K562 (cell line): ENCODE measurements around the gene MYO3B. TPM values are rescaled to one million over a fixed set of nuclear protein-coding genes. Genes with fewer than 3 reads are reported as not detected.
"Not testable (repeated sequence)": the region's sequence is repeated elsewhere in the genome, so short reads cannot be mapped to it uniquely, and the experiment has no call there.

Experiments used
- CBFA2T2 ChIP-seq: fragments of 450-650 bp; conservative IDR thresholded peaks from 2 replicates; pipeline ENCODE4 v1.6.1; 2017; ENCODE audit warnings: mild to moderate bottlenecking
- CREB1 ChIP-seq, 2 experiments: sonication (generic) in 1 of 2; formaldehyde crosslinking in 1 of 2; IDR thresholded peaks; 2 replicates each; pipeline versions ENCODE4 v1.6.1 to v1.8.0; 2012 to 2022; ENCODE audit warnings: inconsistent platforms in 1 of 2, mild to moderate bottlenecking in 1 of 2, missing genetic modification reagents in 1 of 2, moderate library complexity in 1 of 2
- DIDO1 ChIP-seq: fragments of 450-650 bp; IDR thresholded peaks from 2 replicates; pipeline ENCODE4 v1.6.1; 2016; ENCODE audit warnings: low read depth, missing biosample characterization, missing genetic modification characterization
- FOXK2 ChIP-seq, 2 experiments: fragments of 450-650 bp; IDR thresholded peaks in 1 of 2; conservative IDR thresholded peaks in 1 of 2; 2 replicates each; pipeline ENCODE4 v1.6.1; 2016; ENCODE audit warnings: low read depth in 2 of 2, mild to moderate bottlenecking in 1 of 2
- GATAD2A ChIP-seq: fragments of 450-650 bp; IDR thresholded peaks from 2 replicates; pipeline ENCODE4 v1.6.1; 2017
- NFE2L1 ChIP-seq: fragments of 450-650 bp; IDR thresholded peaks from 2 replicates; pipeline ENCODE4 v1.6.1; 2016; ENCODE audit warnings: missing genetic modification characterization, low read depth, mild to moderate bottlenecking, missing compliant biosample characterization, moderate library complexity, borderline replicate concordance
- NFRKB ChIP-seq: fragments of 450-650 bp; IDR thresholded peaks from 2 replicates; pipeline ENCODE4 v1.6.1; 2016; ENCODE audit warnings: low read depth
- RUNX1 ChIP-seq: sonication (generic); IDR thresholded peaks from 2 replicates; pipeline ENCODE4 v1.6.1; 2016; ENCODE audit warnings: antibody characterized with exemption, low read depth
- SMARCE1 ChIP-seq: fragments of 450-650 bp; IDR thresholded peaks from 2 replicates; pipeline ENCODE4 v1.7.1; 2016; ENCODE audit warnings: mild to moderate bottlenecking
- STAT5A ChIP-seq: IDR thresholded peaks from 2 replicates; pipeline ENCODE4 v1.6.1; 2012; ENCODE audit warnings: low read length, inconsistent platforms, borderline replicate concordance
- YY1 ChIP-seq, 3 experiments: IDR thresholded peaks; 2 replicates each; pipeline ENCODE4 v1.6.1; 2011; ENCODE audit warnings: low read length in 2 of 3, mild to moderate bottlenecking in 2 of 3, moderate library complexity in 2 of 3, borderline replicate concordance in 1 of 3, control low read depth in 1 of 3, low read depth in 1 of 3; ENCODE audit not compliant: insufficient read depth in 3 of 3, insufficient replicate concordance in 2 of 3, control insufficient read depth in 1 of 3, insufficient read length in 1 of 3; ENCODE audit errors: extremely low read depth in 1 of 3
- ZFX ChIP-seq: sonication (generic); formaldehyde crosslinking; IDR thresholded peaks from 2 replicates; pipeline ENCODE4 v1.8.0; 2022; ENCODE audit warnings: mild to moderate bottlenecking, missing genetic modification reagents, moderate library complexity
- ZNF41 ChIP-seq: fragments of 250-450 bp; sonication (Bioruptor Pico); conservative IDR thresholded peaks from 2 replicates; pipeline ENCODE4 v1.4.0; 2020; ENCODE audit warnings: mild to moderate bottlenecking
- ZNF766 ChIP-seq: fragments of 200-800 bp; sonication (Bioruptor generic); conservative IDR thresholded peaks from 2 replicates; pipeline ENCODE4 v1.6.1; 2016; ENCODE audit warnings: missing genetic modification characterization, missing compliant biosample characterization
- polyA plus RNA-seq, 8 experiments: library from polyadenylated mRNA; depleted of rRNA in 4 of 8; stranded (reverse) in 5 of 8; unstranded in 3 of 8; fragments of >200 nt; fragmentation: Nextera tagmentation in 2 of 8; fragmentation: Illumina TruSeq in 1 of 8; extraction: Ambion mirVana in 2 of 8; extraction: Trizol in 1 of 8; gene quantifications; 2 replicates each; pipeline versions ENCODE4 v1.2.1 to v1.2.3, GENCODE V29; 2011 to 2014; ENCODE audit warnings: inconsistent platforms in 1 of 8, missing spikeins in 1 of 8
- total RNA-seq, 7 experiments: library from RNA; depleted of rRNA in 6 of 7; stranded (reverse); fragments of >200 nt in 6 of 7; fragmentation: Illumina TruSeq in 2 of 7; extraction: Trizol in 2 of 7; gene quantifications; 2 replicates each; pipeline versions ENCODE4 v1.2.1 to v1.2.3, GENCODE V29; 2011 to 2021; ENCODE audit warnings: low replicate concordance in 1 of 7
- TF ChIP-seq, protein P1 (sequence below), 2 experiments: fragments of 450-650 bp in 1 of 2; sonication (generic) in 1 of 2; formaldehyde crosslinking; conservative IDR thresholded peaks; 2 replicates each; pipeline versions ENCODE4 v1.4.0 to v1.8.1; 2020 to 2022; ENCODE audit warnings: mild to moderate bottlenecking in 1 of 2, missing genetic modification reagents in 1 of 2
- TF ChIP-seq, protein P2 (sequence below): fragments of 200-800 bp; sonication (Bioruptor generic); IDR thresholded peaks from 2 replicates; pipeline ENCODE4 v1.6.1; 2017; ENCODE audit warnings: missing genetic modification characterization, missing compliant biosample characterization
- TF ChIP-seq, protein P3 (sequence below), 2 experiments: IDR thresholded peaks in 1 of 2; conservative IDR thresholded peaks in 1 of 2; 2 replicates each; pipeline ENCODE4 v1.6.1; 2016; ENCODE audit warnings: low read depth in 2 of 2, mild to moderate bottlenecking in 1 of 2, missing compliant biosample characterization in 1 of 2, missing genetic modification characterization in 1 of 2, moderate library complexity in 1 of 2
- TF ChIP-seq, protein P4 (sequence below): fragments of 450-650 bp; formaldehyde crosslinking; IDR thresholded peaks from 2 replicates; pipeline ENCODE4 v1.4.0; 2022; ENCODE audit warnings: missing genetic modification characterization

MYO3B gene
- total and polyA plus RNA-seq, 9 of the 15 experiments (the other 6 are each of a cell fraction or from before 2014, with no cell fraction given), result 2.7 to 6.5 (median 3.6) TPM

DNA sequence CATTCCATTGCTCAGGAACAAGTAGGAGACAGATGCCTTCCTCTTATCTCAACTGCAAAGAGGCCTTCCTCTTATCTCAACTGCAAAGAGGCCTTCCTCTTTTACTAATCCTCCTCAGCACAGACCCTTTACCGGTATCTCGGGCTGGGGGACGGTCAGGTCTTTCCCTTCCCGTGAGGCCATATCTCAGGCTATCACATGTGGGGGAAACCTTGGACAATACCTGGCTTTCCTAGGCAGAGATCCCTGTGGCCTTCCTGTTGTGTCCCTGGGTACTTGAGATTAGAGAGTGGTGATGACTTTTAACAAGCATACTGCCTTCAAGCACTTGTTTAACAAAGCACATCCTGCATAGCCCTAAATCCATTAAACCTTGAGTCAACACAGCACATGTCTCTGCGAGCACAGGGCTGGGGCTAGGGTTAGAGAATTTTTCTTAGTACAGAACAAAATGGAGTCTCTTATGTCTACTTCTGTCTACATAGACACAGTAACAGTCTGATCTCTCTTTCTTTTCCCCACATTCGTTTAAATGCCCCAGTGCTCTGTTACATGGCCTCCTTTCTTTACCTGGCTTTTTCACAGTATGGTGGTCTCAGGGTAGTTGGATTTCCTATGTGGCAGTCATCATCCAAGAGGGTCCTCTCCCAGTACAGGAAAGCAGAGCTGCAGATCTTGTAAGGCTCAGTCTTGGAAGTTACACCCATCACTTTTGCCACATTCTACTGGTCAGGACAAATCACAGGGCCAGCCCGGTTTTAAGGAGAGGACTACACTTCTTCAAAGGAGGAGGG is 86.0 kb downstream of the MYO3B start (continued):
- TF ChIP-seq, protein P1, sequence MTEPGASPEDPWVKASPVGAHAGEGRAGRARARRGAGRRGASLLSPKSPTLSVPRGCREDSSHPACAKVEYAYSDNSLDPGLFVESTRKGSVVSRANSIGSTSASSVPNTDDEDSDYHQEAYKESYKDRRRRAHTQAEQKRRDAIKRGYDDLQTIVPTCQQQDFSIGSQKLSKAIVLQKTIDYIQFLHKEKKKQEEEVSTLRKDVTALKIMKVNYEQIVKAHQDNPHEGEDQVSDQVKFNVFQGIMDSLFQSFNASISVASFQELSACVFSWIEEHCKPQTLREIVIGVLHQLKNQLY (CRISPR knock-in tag; conservative IDR thresholded peaks at IDR 0.05), result peak in 1 of 2 experiments; percentile 81; a peak in 1 of 4 replicates
- peak; percentile 88 for TF ChIP-seq GATAD2A
- peak; percentile 87 for TF ChIP-seq CREB1 (IDR thresholded peaks at IDR 0.05)
- peak; percentile 54; the same call in 1 of the 2 replicates for TF ChIP-seq CREB1 (CRISPR knock-in tag; IDR thresholded peaks at IDR 0.05)
- peak; percentile 94 for TF ChIP-seq DIDO1 (tag)
- TF ChIP-seq ZNF41 (CRISPR knock-in tag), result peak; percentile 98
- peak; percentile 87 for TF ChIP-seq NFE2L1 (tag)
- TF ChIP-seq ZFX, result peak; percentile 48; the same call in 1 of the 2 replicates
- TF ChIP-seq SMARCE1, result peak; percentile 100
- TF ChIP-seq, protein P2, sequence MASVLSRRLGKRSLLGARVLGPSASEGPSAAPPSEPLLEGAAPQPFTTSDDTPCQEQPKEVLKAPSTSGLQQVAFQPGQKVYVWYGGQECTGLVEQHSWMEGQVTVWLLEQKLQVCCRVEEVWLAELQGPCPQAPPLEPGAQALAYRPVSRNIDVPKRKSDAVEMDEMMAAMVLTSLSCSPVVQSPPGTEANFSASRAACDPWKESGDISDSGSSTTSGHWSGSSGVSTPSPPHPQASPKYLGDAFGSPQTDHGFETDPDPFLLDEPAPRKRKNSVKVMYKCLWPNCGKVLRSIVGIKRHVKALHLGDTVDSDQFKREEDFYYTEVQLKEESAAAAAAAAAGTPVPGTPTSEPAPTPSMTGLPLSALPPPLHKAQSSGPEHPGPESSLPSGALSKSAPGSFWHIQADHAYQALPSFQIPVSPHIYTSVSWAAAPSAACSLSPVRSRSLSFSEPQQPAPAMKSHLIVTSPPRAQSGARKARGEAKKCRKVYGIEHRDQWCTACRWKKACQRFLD (CRISPR knock-in tag), result peak; percentile 100
- TF ChIP-seq CBFA2T2, result peak; percentile 100
- peak; percentile 98 for TF ChIP-seq ZNF766 (CRISPR knock-in tag)
- peak in 1 of 3 experiments; percentile 15 for TF ChIP-seq YY1 (IDR thresholded peaks at IDR 0.05; ENCODE audit: borderline replicate concordance in 1 of 3, control insufficient read depth in 1 of 3, extremely low read depth in 1 of 3, insufficient read depth in 3 of 3, insufficient read length in 1 of 3, insufficient replicate concordance in 2 of 3, low read depth in 1 of 3, low read length in 2 of 3)
- TF ChIP-seq, protein P3, sequence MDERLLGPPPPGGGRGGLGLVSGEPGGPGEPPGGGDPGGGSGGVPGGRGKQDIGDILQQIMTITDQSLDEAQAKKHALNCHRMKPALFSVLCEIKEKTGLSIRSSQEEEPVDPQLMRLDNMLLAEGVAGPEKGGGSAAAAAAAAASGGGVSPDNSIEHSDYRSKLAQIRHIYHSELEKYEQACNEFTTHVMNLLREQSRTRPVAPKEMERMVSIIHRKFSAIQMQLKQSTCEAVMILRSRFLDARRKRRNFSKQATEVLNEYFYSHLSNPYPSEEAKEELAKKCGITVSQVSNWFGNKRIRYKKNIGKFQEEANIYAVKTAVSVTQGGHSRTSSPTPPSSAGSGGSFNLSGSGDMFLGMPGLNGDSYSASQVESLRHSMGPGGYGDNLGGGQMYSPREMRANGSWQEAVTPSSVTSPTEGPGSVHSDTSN (CRISPR knock-in tag; IDR thresholded peaks at IDR 0.05; ENCODE audit: low read depth), result not testable (repeated sequence)
- TF ChIP-seq, protein P3 (tag; conservative IDR thresholded peaks at IDR 0.05; ENCODE audit: low read depth), result peak; percentile 70
- TF ChIP-seq STAT5A, result peak; percentile 96
- peak; percentile 97 for TF ChIP-seq NFRKB
- peak; percentile 93 for TF ChIP-seq RUNX1
- TF ChIP-seq, protein P4, sequence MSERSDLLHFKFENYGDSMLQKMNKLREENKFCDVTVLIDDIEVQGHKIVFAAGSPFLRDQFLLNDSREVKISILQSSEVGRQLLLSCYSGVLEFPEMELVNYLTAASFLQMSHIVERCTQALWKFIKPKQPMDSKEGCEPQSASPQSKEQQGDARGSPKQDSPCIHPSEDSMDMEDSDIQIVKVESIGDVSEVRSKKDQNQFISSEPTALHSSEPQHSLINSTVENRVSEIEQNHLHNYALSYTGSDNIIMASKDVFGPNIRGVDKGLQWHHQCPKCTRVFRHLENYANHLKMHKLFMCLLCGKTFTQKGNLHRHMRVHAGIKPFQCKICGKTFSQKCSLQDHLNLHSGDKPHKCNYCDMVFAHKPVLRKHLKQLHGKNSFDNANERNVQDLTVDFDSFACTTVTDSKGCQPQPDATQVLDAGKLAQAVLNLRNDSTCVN (CRISPR knock-in tag), result peak; percentile 79; the same call in 1 of the 2 replicates
- TF ChIP-seq FOXK2 (conservative IDR thresholded peaks at IDR 0.05 in 1 of 2, IDR thresholded peaks at IDR 0.05 in 1 of 2; ENCODE audit: low read depth in 2 of 2), result peak; percentile 76 to 84
